GM21367 (cell line): ENCODE data around the gene CLCN5.

Experiments used
- ATAC-seq: cut with Tn5 transposase; IDR thresholded peaks from one replicate; pipeline ENCODE4 v1.9.1; 2021; ENCODE audit not compliant: unreplicated experiment

CLCN5 gene

DNA sequence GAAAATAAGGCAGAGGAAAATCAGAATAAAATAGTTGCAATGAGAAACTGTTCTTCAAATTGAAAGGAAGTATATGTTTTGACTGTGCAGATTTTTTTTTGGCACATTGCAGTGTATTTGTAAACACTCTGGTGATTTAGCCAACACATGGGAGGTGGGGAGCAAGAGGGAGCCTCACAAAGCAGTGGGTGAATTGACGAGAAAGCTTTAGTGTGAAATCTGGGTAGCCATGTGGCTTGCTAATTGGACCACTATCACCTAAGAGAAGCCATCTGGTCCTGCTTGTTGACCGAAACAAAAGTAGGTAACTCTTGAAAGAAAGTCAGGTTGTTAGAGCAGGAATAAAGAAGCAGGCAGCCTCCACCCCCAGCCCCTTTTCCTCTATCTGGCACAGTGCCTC lies 10.4 kb downstream of the CLCN5 start:
- no peak for ATAC-seq

GRCh38 chrX:49934148-49934547 lies 11.8 kb downstream of the CLCN5 start:
- no peak for ATAC-seq

GRCh38 chrX:49934729-49935128 lies 12.3 kb downstream of the CLCN5 start:
- ATAC-seq: no peak

- ATAC-seq: no peak
Measured at GRCh38 chrX:49947781-49948180, 25.4 kb downstream of the CLCN5 start.

DNA sequence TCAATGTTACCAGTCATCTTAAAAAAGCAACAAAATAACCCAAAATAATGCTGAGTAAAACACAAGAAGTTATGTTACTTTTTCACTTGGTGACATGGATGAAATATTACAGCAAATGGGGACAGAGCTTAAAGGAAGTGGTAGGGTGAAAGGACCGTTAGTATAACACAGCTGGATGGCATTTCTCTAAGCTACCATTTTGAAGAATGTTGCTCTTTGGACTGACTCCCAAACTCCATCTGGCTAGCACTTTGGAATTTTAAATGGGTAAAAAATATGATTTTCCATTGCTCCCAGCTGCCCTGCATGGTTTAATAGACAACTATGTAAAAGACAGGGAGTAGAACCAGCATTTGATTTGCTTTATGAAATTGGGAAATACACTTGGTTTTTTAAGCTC lies 27.6 kb downstream of the CLCN5 start:
- ATAC-seq: no peak

GRCh38 chrX:49951524-49952193 lies 29.3 kb downstream of the CLCN5 start:
- no peak for ATAC-seq

- no peak for ATAC-seq
Measured at GRCh38 chrX:49956313-49956712, 33.9 kb downstream of the CLCN5 start.

GRCh38 chrX:49958727-49959485 lies 36.5 kb downstream of the CLCN5 start:
- ATAC-seq: no peak

DNA sequence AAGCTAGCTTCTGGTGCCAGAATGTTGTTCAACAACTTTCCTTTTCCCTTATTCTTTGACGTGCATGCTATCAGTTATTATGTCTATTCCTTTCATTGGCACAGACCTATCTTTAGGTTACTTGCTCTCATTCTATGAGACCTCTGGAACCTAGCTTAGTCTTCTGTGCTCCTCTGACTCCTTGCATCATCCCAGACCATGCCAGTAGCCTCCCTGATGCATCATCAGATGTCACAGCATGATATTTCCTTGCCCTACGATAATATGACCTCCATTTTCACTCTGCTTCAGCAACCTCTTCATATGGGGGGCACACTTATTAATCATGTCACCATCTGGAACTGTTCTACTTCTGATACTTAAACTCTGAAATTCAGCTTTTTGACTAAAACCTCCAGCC lies 37.2 kb downstream of the CLCN5 start:
- ATAC-seq: no peak

GRCh38 chrX:49960061-49960460 lies 37.7 kb downstream of the CLCN5 start:
- no peak for ATAC-seq

DNA sequence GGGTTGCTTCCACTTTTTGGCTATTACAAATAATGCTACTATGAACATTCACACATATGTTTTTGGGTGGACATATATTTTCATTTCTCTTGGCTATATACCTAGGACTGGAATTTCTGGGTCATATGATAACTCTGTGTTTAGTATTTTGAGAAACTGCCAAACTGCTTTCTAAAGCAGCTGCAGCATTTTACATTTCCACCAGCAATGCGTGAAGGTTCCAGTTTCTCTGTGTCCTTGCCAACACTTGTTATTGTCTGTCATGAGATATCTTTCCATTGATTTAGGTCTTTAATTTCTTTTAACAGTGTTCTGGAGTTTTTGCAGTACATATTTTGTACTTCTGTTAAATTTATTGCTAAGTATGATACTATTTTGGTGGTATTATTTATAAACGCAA lies 48.3 kb downstream of the CLCN5 start:
- no peak for ATAC-seq

DNA sequence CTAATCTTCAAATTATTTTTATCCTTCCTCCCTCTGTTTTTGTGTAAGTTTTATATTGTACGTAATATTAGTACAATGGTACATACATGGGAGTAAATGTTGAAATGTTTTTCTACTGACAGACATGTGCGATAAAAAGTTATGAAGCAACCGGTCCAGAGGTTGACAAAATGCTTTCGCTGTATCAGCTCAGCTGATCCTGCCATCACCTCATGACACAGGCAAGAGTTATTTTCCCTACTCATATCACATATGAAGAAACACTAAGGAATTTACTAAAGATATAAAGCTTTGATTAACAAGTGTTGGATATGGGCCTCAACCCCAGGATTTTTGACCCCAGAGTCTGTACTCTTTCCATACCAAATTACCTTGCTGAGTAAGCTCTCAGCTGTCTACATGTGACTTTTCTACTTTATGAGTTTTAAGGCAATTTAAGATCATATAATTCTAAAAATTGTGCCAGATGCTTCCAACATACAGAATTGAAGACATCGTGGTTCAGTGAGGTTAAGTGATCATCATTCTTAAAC lies 50.0 kb downstream of the CLCN5 start:
- ATAC-seq: no peak

DNA sequence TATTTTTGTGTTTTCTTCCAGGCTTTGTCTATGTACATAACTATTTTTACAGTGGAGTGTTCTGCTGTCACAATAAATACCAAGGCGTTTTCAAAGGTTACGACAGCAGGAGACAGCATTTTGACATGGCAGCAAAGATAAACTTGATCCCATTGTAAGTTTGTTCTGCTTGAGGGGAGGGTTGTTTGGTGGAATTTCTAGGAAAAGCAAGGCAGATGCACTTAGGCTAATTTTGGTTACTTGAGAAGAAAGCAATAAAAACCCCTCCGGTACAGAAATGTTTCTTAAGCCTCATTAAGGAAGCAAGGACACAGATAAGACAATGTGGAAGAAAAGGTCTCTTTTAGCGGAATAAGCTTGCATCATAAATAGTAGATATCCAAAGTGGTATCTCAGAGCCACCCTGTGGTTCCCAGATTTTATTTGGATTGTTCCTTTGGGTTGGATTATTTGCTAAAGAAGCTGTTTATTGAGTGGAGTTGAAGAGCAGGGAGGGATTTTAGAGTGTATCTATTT lies 54.3 kb downstream of the CLCN5 start:
- ATAC-seq: no peak

GRCh38 chrX:49977319-49978090 lies 55.1 kb downstream of the CLCN5 start:
- no peak for ATAC-seq

GRCh38 chrX:49978176-49978575 lies 55.8 kb downstream of the CLCN5 start:
- no peak for ATAC-seq

- ATAC-seq: no peak
Measured at GRCh38 chrX:49986058-49986457, 63.7 kb downstream of the CLCN5 start.

DNA sequence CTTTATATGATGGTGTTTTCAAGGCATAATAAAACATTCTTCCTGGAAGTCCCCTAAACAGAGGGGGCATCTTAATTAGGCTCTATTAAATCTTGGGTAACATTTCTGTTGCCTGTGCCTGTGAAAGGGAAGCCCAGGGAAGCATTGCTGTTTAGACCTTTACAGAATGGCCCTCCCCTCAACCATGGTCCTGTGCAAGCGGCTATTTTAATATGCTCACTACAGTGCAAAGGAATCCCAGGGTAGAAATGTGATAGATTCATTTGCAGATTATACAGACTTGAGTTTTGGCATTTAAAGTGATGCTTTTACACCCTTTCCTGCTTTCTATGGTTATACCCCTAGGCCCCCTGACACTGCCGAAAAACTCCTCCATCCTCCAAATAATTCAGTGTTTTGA lies 65.3 kb downstream of the CLCN5 start:
- no peak for ATAC-seq

- ATAC-seq: no peak
Measured at GRCh38 chrX:49988143-49988542, 65.7 kb downstream of the CLCN5 start.

DNA sequence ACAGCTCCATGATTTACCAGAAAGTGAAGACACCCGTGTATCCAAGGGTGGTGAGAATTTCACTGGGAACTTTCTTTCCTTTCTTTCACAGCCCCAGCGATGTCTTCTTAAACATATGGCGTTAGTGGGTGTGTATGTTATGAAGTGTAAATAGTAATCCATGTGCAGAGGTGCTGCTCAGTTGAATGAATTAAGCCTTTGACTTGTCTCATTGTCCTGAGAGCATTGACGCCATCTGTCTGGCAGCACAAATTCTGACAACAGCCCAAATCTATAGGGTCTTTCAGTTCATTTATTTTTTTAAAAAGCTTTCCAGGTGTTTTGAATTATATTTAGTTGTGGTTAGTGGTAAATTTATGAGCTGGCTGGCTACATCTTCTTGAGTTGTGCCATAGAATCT lies 69.4 kb downstream of the CLCN5 start:
- no peak for ATAC-seq

- ATAC-seq: no peak
Measured at GRCh38 chrX:49992853-49993252, 70.5 kb downstream of the CLCN5 start.

DNA sequence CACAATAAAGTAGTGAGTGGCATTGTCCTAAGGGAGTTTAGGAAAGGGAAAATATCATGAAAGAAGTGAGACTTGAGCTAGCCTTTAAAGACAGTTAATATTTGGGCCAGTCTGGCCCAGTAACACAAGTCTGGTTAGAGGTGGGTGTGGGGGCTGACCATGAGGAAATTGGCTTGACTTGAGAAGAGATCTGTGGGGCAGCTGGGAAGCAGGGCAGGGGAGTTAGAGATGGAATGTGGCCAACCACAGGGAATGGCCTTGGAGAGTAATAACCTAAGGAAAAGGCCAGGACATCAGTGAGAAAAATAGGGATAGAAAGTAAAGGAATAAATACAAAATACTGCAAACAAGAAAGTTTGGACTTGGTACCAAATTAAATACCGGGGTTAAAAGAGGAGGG lies 71.3 kb downstream of the CLCN5 start:
- no peak for ATAC-seq
